ENCODE results near the gene IQCK. TPM values are rescaled to one million over a fixed set of nuclear protein-coding genes. Genes with fewer than 3 reads are reported as not detected.

IQCK gene
- total RNA-seq, 2 donors from 2014 or later: 2.3 TPM

DNA sequence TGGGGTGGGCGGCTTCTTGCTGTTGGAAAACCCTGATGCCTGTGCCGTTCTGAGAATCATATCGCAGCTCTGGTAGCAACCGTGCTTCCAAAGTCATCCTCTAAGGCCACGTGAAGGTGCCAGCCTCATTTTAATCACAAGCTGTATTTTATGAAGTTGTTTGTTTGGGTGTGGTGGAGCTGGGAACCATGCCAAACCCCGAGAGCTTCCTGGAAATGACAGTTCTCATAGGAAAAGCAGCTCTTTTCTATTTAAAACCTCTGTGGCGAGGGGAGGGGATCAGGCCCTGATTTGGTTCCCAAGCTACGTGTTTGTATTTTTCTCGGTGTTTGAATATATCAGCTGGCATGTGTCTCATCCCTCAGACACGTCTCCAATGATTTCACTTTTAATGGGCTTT is 21.7 kb upstream of the IQCK start:
- ATAC-seq (peak; percentile 30 to 52), DNase-seq (ENCODE audit: low spot score in 2 of 2) (peak in 1 of 2 donors; percentile 30)
- Mint-ChIP-seq H3K27ac (peak overlapping the region; percentile 82 to 88), H3K9me3 (no peaks in the 10 kb centered on the region), H3K36me3 (peaks cover 21 to 48% of the 10 kb centered on the region in 2 donors)

DNA sequence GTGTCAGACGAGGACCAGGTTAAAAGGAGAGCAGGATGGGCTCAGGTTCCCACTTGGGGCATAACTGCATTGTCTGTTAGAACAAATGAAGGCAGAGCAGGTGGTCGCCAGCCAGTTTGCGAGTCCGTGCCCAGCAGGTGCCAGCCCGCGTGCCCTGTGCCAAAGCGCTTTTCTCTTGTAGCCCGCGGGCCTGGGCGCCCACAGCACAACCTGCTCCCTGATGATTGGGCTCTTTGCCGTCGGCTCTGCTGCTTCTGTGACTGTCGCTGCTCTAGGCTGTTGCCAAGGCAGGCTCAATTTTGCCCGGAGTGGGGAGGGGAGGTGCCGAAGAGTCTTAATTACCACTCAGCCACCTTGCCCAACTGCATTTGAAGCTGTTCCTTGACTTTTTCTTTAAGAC is 21.1 kb upstream of the IQCK start:
- ATAC-seq (no peak), DNase-seq (ENCODE audit: low spot score in 2 of 2) (no peak)
- Mint-ChIP-seq H3K36me3 (peaks cover 21 to 44% of the 10 kb centered on the region in 2 donors), H3K27ac (peak overlapping the region; percentile 82 to 88), H3K9me3 (no peaks in the 10 kb centered on the region)

DNA sequence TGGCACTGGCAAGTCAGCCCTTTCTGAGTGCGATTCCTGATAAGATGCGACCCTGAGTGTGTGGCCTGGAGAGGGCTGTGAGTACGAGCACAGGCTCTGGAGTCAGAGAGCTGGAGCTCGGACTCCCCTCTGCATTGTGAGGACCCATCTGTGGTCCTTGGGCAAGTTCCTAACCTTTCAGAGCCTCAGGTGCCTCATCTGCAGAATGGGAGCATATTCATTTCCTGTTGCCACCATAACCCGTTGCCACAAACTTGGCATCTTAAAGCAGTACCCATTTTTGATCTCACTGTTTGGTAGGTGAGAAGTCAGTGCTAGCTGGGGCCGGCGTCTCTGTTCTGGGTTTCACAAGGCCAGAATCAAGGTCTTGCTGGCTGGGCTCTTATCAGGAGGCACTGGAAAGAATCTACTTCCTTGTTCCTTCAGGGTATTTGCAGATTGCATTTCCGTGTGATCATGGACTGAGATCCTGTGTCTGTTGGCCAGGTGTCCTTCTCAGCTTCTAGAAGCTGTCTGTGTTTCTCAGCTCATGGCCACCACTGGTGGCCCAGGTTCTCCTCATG is 20.2 kb upstream of the IQCK start:
- ATAC-seq (peak in 1 of 2 donors; percentile 45), DNase-seq (ENCODE audit: low spot score in 2 of 2) (no peak)
- H3K27ac Mint-ChIP-seq: peak overlapping the region; percentile 37 to 82
- no peaks in the 10 kb centered on the region for H3K9me3 Mint-ChIP-seq
- peaks cover 21 to 39% of the 10 kb centered on the region in 2 donors for H3K36me3 Mint-ChIP-seq

DNA sequence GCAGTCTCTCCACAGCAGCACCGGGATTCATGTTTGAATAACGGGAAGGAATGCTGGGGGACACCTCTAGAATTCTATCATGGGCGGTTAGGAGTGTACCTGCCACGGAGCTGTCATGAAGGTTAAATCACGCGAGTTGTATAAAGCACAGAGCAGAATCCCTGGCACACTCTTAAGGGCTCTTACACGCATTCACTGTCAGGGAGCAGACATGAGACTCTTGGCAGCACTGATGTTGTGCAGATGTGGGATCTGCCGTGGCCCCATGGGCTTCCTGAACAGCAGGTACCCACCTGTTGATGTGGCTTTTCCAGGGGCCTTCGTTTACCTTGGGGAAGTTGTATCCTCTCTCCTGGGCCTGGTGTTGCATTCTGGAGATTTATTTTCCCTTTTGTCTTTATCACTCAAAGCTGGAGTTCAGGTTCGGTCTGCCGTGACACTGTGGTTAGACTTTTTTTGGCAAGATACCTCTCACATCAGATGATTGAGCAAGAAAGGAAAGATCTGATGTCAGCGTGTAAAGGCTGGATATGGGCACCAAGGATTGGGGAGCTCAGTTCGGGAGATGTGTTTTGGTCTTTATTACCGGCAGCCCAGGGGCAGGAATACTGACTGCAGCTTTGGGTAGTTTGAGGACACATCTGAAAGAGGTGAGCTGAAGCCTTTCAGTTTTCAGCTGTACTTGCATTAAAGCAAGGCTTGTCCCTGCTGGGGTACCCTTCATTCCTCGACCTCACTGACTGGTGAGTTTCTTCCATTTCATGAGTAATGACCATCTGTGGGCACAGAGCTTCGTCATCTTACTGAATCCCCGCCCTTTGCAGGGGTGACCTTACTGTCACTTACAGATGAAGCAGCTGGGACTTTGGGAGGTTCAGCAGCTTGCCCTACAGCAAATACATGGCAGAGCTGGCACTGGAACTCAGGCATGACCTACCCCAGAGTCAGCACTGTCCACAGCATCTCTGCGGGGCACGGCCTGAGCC is 19.3 kb upstream of the IQCK start:
- peak; percentile 47 to 71 for ATAC-seq
- Mint-ChIP-seq H3K9me3 (no peaks in the 10 kb centered on the region), H3K27ac (peak overlapping the region; percentile 37 to 79)

DNA sequence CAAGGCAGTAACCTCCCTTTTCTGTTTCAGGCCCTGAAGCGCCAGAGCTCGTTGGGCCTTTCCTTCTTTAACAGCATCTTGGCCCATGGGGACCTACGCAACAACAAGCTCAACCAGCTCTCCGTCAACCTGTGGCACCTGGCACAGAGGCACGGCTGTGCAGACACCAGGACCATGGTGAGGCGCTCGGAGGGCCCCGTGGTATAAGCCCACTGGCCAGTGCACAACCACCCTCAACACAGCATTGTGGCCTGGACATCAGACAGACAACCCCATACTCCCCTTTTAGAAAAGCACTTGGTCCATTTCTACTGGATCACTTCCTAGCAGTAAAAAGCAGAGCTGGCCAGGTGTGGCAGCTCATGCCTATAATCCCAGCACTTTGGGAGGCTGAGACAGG is 18.6 kb upstream of the IQCK start:
- peaks cover 21 to 50% of the 10 kb centered on the region in 2 donors for H3K36me3 Mint-ChIP-seq
- ATAC-seq: no peak
- H3K9me3 Mint-ChIP-seq: no peaks in the 10 kb centered on the region
- H3K27ac Mint-ChIP-seq: peak overlapping the region in 1 of 2 donors; percentile 79
- no peak for DNase-seq (ENCODE audit: low spot score in 2 of 2)

More for the DNA sequence above, 19.3 kb upstream of the IQCK start:
- no peak for DNase-seq (ENCODE audit: low spot score in 2 of 2)
- peaks cover 21 to 43% of the 10 kb centered on the region in 2 donors for H3K36me3 Mint-ChIP-seq

DNA sequence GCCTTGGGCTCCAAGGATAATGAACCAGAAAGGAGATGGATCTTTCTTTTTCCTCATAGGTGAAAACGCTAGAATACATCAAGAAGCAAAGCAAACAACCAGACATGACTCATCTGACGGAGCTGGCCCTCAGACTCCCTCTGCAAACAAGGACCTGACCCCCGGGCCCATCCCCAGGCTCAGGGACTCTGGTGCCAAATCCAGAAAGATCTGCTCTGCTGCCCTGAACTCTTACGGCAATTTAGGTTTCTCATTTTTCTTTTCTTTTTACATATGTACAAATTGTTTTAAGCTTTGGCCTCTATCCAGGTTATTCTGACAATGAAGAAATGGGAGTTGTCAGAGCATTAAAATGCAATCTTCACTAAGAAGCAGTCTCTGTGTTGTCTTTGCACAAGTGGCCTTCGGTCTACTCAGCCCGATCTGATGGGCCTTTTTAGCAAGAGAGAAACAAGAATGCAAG is 17.7 kb upstream of the IQCK start:
- Mint-ChIP-seq H3K27ac (peak overlapping the region; percentile 44 to 64), H3K36me3 (peaks cover 28 to 58% of the 10 kb centered on the region in 2 donors), H3K9me3 (no peaks in the 10 kb centered on the region)
- DNase-seq (ENCODE audit: low spot score in 2 of 2) (no peak), ATAC-seq (no peak)

DNA sequence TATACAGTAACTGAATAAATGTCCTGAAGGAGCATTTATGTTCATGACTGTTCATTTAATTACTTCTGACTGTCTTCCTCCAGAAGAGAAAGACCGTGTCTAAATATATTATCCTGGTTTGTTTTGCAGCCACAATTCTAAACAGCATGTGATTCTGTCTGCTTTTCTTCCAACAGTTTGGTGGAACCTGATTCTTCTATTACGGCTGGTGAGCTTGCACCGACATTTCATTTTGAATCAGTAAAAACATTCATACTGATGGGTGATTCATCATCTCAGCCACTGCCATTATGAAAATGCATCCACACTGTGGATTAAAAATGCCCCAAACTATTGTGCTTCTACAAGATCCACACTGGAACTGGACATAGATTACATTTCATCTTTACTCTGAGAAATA is 17.0 kb upstream of the IQCK start:
- peak overlapping the region in 1 of 2 donors; percentile 36 for H3K27ac Mint-ChIP-seq
- peaks cover 28 to 65% of the 10 kb centered on the region in 2 donors for H3K36me3 Mint-ChIP-seq
- H3K9me3 Mint-ChIP-seq: no peaks in the 10 kb centered on the region
- DNase-seq (ENCODE audit: low spot score in 2 of 2): no peak
- peak; percentile 19 to 63 for ATAC-seq

DNA sequence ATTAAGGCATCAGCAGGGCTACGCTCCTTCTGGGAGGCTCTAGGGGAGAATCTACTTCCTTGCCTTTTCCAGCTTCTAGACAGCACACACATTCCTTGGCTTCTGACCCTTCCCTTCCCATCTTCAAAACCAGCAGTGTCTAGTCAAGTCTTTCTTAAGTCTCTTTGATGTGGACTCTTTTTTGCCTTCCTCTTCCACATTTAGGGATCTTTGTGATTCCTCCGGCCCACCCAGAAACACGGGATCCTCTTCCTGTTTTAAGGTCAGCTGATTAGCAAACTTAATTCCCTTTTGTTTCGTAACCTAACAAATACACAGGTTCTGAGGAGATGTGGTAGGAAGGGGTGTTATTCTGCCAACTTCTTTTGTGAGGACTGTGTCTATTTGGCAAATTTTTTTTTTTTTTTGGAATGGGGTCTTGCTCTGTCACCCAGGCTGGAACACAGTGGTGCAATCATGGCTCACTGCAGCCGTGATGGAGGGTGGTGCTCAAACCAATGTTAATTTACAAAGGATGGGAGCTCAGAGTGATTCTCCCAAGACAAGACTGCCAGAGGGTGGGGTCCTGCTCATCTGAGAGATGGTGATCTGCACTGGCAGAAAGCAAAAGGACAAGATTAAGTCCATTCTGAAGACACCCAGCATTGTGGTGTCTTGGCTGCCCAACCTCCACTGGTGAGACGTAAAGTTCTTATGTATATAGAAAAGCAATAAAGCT is 14.7 kb upstream of the IQCK start:
- no peaks in the 10 kb centered on the region for H3K9me3 Mint-ChIP-seq
- peaks cover 25 to 53% of the 10 kb centered on the region in 2 donors for H3K36me3 Mint-ChIP-seq
- peak overlapping the region in 1 of 2 donors; percentile 29 for H3K27ac Mint-ChIP-seq
- ATAC-seq (no peak), DNase-seq (ENCODE audit: low spot score in 2 of 2) (no peak)

DNA sequence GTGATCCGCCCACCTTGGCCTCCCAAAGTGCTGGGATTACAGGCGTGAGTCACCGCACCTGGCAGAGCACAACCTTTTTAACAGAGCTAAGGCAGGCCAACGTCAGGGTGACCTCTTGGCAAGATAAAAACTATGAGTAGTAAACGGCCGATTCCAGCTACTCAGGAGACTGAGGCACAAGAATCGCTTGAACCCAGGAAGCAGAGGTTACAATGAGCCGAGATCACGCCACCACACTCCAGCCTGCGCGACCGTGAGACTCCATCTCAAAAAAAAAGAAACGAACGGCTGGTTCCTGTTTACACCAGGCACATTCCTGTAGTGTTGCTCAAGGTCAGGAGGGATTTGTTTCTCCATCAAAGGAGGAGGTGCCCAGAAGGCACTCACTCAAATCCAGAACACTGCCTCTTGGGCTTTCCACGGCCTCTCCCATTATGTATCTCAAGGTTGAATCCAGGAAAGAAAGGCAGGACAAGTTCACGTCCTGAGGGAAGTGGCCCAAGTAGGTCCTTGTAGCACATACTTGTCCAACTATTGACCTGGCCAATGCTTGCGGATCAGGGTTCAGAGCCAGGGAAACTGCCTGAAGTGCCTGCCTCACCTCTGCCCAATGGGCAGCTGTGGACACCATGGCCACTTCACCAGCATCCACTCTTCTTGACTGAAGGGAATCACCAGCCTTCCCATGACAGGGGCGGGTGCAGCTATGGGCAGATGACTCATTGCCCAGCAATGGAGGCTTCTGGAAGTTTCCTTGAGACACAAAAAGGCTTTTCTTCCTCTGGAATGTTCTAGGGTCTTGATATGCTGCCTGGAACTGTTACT is 13.5 kb upstream of the IQCK start:
- DNase-seq (ENCODE audit: low spot score in 2 of 2) (no peak), ATAC-seq (no peak)
- peaks cover 21 to 56% of the 10 kb centered on the region in 2 donors for H3K36me3 Mint-ChIP-seq
- no peaks in the 10 kb centered on the region for H3K9me3 Mint-ChIP-seq
- peak overlapping the region in 1 of 2 donors; percentile 66 for H3K27ac Mint-ChIP-seq

DNA sequence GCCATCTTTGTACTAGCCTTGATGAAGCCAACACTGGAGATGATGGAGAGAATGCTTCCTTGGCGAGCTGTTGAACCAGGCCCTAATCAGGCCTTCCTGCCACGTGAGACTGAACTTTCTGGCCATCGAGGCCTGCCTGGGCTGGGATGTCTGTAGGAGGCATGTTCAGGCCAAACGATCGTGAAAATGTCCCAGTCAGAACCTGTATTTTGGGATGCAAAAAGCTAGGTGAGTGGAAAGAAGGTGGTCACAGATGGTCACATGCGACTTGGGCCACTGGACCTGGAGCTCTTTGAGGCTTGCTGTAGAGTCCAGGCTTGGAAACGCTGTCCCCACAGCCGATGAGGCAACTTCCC is 12.9 kb upstream of the IQCK start:
- no peak for ATAC-seq
- H3K36me3 Mint-ChIP-seq: peaks cover 22 to 59% of the 10 kb centered on the region in 2 donors
- H3K27ac Mint-ChIP-seq: peak overlapping the region in 1 of 2 donors; percentile 66
- no peak for DNase-seq (ENCODE audit: low spot score in 2 of 2)
- no peaks in the 10 kb centered on the region for H3K9me3 Mint-ChIP-seq

DNA sequence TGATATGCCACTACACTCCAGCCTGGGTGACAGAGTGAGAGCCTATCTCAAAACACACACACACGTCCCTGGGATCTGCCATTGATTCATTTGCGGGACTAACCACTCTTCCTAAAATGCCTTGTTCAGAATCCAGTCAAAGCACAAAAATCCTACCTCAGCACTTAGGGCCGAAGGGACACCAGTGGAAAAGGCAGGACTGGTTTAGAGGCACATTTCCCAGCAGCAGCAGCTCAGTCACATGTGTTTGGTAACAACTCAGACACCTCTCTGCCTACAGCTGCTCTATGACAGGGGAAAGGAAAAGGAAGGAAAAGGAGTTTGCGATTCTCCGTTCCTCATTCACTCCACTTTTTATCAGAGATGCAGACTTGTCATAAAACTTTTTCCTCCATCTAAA is 12.2 kb upstream of the IQCK start:
- ATAC-seq (no peak), DNase-seq (ENCODE audit: low spot score in 2 of 2) (no peak)
- Mint-ChIP-seq H3K36me3 (peaks cover 18 to 52% of the 10 kb centered on the region in 2 donors), H3K27ac (peak overlapping the region in 1 of 2 donors; percentile 66), H3K9me3 (no peaks in the 10 kb centered on the region)

DNA sequence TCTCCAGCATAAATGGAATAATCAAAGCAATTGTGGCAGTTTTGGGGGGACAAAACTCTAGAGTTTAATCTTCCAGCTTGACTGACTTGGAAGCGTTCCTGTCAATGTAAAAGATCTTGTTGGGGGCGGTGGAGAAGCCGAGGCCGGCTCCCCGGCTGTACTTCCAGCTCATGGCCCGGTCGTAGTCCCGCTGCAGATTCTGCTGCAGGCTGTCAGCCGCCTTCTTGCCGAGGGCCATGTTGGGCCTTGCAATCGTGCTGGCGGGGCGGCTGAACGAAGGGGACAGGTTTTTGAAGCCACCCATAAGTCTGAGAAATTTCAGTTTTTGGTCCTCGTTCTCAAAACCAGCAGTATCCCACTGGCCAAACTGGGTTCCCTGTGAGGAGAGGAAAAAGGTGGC is 11.2 kb upstream of the IQCK start:
- H3K36me3 Mint-ChIP-seq: peaks cover 18 to 50% of the 10 kb centered on the region in 2 donors
- no peak overlapping the region for H3K27ac Mint-ChIP-seq
- no peaks in the 10 kb centered on the region for H3K9me3 Mint-ChIP-seq
- DNase-seq (ENCODE audit: low spot score in 2 of 2) (no peak), ATAC-seq (no peak)

DNA sequence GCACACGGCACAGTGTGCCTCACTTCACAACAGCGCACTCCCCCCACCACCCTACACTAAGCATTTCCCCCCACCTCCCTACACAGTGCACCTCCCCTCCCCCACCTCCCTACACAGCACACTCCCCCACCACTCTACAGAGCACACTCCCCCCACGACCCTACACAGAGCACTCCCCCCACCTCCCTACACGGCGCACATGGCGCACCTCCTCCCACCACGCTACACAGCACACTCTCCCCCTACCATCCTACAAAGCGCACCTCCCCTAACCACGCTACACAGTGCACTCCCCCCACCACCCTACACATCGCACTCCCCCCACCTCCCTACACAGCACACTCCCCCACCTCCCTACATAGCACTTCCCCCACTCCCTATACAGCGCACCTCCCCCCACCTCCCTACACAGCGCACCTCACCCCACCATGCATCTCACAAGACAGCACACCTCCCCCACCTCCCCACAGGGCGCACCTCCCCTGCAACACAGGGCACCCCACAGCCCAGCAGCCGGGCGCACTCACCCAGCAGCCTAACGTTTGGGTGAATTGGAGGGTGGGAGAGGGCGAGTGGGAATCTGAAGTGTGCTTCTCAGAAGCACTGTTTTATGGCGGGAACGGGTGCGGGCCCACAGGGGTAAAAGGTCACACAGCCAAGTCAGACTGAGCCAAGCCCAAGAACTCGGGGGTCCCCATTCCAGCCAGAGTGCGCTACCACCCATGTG is 10.3 kb upstream of the IQCK start:
- ATAC-seq (no peak), DNase-seq (ENCODE audit: low spot score in 2 of 2) (no peak)
- Mint-ChIP-seq H3K27ac (peak overlapping the region in 1 of 2 donors; percentile 55), H3K36me3 (peaks cover 18 to 52% of the 10 kb centered on the region in 2 donors), H3K9me3 (no peaks in the 10 kb centered on the region)

DNA sequence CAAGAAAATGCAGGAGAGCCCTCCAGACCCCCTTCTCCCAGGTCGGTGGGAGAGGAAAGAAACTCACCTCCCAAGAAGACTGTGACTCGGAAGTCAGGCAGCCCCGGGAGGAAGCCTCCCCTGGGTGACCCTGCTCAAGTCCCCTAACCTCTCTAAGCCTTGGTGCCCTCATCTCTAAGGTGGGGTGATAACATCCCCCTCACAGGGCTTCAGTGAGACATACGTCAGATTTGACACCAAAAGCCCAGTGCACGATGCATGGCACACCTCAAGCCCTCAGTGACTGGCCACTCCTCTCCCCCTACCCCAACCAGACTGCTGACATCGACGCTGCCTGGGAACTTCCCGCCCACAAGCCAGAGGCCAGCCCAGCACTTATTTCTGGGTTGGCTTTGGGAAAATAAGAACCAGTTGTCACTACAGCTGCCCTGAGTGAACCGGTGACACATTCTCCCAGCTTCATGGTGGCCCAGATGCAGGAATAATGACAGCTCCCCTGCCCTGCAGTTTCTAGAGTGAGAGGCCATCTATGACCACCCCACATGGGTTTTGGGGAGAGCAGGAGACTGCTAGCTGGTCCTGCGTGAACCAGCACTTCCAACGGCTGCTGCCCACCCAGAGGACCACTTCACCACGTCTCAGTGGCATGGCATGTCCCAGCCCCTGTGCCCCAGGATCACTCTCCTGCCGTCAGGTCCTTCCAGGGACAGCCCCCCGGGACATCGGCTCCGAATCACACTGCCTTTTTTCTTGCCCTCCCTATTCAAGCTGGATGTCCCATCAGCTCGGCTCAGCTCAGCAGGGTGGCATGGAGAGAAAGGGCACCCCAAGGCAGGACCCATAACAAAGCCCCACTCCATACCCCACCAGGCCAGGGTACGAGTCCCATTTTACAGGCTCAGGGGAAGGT is 9.5 kb upstream of the IQCK start:
- Mint-ChIP-seq H3K36me3 (peaks cover 18 to 45% of the 10 kb centered on the region in 2 donors), H3K27ac (no peak overlapping the region), H3K9me3 (no peaks in the 10 kb centered on the region)
- DNase-seq (ENCODE audit: low spot score in 2 of 2) (no peak), ATAC-seq (no peak)

All from activated naive CD4-positive, alpha-beta T cell treated with anti-CD3 and anti-CD28 coated beads, Interleukin-2, amount 50 U/mL, for 72 hours (primary cell).